Stimulated activated CD8-positive, alpha-beta memory T cell treated with anti-CD3 and anti-CD28 coated beads, Interleukin-12 subunit alpha, Interleukin-12 subunit beta, amount 100 ng/mL, for 24 hours (primary cell): ENCODE data around the gene CDYL2.

Experiments used
- DNase-seq: peaks from one replicate; pipeline ENCODE4 v3.0.0-alpha.2; 2020; ENCODE audit errors: extremely low read depth

Gene CDYL2

DNA sequence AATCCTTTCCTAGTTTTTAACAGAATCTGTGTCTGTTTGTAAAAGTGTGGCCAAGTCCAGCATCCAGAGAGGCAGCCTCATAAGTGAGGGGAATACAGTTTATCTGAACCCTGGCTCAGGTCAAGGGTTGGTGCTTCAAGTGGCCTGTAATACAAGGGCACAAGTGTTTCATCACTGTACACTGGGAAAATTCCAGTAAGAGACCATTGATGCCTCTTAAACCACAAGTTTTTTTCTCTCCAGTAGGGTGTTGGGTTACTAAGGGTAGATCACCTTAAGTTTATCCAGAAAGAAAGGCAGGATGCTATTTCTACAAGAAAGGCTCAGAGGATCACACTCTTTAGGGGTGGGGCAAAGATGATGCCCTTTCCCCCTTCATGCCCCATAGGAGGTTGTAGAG lies 96.7 kb downstream of the CDYL2 start:
- DNase-seq: no peak

DNA sequence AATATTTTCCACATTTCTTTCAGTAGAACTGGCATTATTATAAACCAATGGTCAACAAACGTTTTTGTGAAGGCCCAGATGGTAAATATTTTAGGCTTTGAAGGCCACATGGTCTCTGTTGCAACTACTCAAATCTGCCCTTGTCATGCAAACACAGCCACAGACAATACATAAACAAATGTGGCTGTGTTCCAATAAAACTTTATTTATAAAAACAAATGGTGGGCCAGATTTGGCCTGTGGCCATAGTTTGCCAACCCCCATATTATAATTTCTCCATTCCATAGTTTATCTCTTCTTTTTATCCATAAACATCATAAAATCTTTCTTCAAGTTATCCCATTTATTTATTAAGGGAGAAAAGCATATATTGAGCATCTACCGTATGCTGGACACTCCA lies 98.8 kb downstream of the CDYL2 start:
- DNase-seq: no peak

DNA sequence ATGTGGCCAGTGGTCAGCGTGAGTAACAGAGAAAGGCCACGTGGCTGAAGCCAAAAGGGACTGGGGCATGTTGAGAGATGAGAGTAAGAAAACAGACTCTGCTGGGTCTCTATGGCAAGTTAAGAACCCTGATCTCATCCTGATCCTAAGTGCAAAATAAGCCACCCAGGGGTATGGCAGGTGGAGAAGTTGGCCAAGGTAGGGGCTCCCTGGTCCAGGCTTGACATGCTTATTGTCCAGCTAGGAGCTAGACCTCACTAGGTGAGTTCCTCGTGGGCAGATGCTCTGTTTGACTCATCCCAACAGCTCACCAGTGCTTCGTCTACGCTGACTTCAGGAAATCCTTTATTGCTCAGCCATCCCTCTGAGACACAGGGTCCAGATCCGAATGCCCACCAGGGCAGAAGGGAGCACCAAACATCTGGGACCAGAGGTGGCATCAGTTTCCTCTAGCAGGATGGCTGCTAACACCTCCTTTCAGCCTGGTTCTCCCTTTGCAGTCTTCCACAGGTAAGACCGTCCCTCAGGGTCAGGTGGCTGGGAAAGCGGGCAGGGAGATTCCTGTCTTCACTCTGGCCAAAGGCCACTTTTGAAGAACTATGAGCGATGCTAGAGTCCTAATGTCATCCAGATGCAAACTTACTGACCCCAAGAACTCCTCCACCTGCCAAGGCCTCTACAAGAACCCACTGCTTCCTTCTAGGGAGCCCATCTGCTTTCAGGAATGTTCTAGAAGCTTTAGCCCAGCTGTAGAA lies 99.5 kb downstream of the CDYL2 start:
- DNase-seq: no peak

DNA sequence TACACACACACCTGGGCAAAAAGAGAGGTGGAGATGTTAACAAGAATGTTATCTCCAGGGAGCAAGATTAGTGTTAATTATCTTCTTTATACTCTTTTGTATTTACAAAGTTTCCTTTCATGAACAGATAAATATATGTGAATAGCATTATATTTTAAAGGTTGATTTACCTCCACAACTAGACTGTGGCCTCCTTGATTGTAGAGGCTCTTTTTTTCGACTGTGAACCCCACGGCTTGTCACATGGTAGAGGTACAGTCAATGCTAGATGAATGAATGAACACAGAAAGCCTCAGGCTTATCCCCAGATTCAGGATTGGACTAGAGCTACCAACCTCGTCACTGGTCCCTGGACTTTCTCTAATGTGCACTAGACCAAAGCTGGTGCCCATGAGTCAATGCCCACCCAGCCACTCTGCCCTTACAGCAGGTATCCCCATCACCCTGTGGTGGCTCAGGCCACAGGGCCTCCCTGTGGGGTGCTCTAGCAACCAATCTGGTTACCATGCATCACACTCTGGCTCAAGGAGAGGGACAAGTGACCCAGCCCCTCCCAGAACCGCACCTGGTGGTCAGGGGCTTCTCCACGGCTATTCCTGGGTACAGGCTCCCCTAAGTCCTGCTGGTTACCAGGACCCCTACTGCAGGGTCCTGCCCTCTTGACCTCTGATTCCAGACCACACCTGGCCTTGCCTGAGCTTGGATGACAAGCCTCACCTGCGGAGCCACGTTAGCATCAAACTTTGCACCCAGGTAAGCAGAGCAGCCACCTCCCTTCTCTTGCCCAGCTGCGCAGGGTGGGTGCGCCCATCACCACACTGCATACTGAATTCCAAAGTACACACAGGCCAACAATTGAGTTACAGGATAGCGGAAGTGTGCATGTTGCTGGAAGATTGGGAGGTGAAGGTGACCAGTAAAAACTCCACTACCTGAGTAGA lies 101.0 kb downstream of the CDYL2 start:
- DNase-seq: no peak

DNA sequence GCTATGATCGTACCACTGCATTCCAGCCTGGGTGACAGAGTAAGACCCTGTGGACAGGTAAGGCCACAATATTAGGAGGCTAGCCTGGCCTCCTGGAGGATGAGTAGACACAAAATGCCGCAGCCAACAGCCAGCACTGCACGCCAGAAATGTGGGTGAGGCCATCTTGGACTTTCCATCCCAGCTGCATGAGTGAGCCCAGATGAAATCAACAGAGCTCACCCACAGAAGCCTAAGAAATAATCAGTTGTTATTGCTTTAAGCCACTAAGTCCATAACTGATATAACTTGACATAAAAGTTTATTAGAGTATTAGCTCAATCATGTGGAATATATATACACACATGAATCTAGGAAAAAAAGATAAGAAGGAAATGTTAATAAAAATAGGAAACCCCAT lies 101.7 kb downstream of the CDYL2 start:
- no peak for DNase-seq

DNA sequence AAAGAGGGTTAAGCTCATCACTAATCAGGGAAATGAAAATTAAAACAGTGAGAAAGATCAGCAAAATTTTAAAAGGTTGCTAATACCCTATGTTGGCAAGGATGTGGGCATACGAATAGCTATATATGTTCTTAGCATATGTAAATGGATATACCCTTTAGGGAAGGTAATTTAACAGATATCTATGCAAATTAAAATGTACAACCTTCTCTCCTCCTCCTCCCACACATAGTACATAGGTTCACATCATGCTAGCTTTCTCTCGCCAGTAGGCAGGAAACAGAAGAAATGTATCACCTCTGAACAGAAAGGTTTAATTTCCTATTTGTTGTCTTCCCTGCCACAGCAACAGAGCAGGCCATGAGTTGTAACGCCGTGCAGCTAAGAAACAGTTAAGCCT lies 103.8 kb downstream of the CDYL2 start:
- DNase-seq: no peak

DNA sequence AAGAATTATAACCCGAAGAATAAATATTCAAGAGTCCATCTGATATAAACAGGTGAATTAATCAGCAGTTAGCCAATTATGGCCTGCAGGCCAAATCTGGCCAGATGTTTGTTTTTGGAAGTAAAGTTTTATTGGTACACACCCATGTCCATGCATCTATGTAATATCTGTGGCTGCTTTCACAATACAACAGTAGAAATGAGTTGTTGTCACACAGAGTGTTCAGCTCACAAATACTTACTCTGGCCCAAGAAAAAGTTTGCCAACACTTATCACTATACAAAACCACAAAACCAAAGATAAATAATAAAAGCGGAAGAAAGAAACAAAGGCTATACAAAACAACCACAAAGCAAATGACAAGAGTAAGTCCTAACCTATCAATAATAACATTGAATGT lies 109.4 kb downstream of the CDYL2 start:
- DNase-seq: no peak

DNA sequence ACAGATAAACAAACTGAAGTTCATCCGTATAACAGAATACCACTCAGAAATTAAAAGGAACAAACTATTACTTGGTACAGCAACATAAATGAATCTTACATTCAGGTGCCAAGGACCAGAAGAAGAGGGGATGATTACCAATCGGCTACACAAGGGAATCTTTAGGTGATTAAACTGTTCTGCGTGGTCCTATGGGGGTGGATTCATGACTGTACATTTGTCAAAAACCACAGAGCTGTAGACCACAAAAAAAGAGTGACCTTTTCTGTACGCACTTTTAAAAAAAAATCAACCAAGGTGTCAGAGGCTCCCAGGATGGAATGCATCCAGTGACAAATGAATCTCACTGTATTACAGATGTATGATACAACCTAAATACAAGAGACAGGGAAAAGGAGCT lies 110.8 kb downstream of the CDYL2 start:
- DNase-seq: no peak

DNA sequence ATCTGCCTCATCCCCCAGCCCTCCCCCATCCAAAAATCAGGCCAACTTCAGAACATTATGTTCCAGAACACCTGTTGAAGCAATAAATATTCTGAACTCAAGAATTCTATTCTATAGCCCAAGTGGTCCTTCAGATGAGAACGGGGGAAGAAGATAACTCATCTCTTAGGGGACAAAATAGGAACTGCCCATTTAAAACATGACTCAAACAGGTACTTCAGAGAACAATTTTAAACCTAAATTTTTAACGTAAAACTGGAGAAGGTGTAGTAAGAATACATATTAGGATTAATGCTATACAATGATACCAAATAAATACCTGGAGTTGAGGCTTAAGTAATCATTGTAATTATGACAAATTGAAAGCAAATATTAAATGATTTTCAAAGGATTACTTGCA lies 112.1 kb downstream of the CDYL2 start:
- DNase-seq: no peak

DNA sequence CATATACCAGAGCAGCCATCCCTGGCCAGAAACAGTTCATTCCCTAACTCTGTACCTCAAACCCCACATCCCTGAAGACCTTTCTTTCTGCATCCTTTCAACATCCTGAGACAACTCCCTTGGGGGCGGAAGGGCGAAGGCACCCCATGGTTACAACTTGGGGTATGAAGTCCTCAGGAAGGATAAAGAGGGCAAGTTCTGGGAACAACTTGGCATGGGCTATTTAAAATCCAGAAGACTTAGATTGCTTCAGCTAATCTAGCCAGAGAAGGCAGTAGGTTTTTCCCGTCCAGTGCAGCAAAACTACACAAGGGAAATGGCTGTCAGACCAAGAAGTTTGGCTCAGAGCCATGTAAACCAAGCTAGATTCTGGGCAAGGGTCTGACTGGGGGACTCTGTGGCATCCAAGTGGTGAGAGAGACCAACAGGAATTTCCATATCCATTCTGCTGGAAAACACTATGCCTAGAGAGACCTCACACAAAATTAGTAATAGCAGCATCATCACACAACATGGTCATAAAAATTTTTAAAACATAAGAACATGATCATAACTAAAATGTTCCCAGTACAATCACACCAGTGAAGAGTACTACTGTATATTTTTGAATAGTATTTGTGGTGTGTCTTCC lies 113.2 kb downstream of the CDYL2 start:
- DNase-seq: no peak

DNA sequence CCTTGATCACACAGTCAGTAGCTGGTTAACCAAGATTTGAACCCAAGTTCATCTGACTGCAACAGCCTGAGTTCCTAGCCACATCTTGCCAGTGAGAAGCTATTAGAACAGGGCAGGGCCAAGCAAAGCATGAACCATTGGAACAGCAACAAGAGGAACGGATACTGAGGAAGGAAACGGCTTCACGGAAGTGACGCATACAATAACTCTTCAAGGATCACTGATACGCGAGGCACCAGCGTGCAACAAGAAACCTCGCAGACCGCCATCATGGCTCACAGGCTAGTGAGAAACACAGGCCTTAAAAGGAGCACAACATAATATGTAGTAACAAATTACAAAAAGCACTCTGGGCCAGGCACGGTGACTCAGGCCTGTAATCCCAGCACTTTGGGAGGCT lies 114.9 kb downstream of the CDYL2 start:
- no peak for DNase-seq

DNA sequence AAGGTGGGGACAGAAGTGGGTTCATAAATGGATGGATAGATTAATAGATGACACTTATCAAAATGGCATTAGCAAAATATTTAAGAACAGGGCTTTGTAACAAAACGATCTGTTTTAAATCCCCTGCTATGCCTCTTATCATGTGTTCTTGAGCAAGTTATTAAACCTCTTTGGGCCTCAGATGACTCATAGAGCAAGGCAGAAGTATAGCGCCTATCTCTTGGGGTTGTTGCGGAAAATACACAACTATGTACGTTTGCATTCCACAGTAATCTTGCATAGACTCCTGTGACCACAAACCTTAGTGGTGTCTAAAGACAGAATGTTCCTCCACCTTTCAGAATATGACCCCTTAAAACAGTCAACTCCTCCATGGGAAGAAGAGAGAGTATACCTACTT lies 116.8 kb downstream of the CDYL2 start:
- DNase-seq: no peak

DNA sequence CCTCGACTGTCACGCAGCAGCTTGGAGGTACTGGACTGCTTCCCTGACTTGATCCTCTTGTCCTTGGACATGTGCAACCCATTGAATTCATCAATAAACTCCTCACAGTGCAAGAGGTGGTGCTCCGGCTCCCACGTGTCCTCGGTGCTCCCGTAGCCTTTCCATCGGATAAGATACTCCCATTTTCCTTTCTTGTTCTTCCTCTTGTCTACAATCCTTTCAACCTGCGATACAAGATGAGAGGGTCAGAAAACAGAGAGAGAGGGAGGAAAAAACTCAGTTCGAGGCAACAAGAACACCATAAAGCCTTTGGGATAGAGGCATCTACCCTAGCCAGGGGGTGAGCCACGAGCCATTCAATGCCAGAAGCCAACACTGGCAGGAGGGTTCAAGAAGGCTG lies 119.5 kb downstream of the CDYL2 start:
- DNase-seq: no peak

DNA sequence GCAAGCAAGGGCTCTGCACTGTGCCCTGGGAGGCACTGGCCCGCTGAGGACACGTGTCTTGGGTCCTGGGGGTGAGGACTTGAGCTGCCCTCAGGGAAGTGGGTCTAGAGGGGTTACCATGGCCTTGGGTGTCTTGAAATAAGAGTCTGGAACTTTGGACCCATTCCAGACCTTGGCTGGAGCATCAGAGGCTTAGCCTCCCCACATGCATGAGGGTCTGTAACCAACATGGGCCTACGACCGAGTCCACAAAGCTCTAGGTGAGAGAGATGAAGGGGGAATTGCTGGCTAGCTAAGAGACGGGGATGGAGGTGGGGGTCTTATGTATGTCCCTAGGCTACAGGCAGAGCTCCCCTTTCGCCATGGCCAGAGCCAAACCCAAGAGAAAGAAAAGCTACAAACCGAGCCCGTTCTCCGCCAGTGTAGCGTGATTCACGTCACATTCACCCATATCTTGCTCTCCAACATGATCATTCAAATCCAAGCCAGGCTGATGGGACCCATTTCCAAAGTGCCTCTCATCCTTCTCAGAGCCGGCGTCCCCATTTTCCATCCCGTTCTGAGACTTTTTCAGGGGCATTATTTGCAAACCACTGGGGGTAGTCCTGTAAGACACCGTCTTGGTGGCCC lies 120.1 kb downstream of the CDYL2 start:
- no peak for DNase-seq

DNA sequence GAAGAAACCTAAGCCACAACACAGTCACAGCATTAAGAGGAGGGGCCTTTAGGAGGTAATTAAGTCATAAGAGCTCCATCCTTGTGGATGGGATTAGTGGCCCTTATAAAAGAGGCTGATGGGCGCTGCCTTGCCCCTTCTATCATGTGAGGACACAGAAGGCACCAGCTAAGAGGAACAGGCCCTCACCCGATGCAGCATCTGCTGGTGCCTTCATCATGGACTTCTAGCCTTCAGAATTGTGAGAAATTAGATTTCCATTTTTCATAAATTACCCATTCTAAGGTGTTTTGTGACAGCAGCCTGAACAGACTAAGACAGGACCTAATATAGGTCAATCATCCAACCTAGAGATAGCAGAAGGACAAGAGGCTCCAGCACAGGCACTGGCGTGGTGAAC lies 120.8 kb downstream of the CDYL2 start:
- DNase-seq: no peak

DNA sequence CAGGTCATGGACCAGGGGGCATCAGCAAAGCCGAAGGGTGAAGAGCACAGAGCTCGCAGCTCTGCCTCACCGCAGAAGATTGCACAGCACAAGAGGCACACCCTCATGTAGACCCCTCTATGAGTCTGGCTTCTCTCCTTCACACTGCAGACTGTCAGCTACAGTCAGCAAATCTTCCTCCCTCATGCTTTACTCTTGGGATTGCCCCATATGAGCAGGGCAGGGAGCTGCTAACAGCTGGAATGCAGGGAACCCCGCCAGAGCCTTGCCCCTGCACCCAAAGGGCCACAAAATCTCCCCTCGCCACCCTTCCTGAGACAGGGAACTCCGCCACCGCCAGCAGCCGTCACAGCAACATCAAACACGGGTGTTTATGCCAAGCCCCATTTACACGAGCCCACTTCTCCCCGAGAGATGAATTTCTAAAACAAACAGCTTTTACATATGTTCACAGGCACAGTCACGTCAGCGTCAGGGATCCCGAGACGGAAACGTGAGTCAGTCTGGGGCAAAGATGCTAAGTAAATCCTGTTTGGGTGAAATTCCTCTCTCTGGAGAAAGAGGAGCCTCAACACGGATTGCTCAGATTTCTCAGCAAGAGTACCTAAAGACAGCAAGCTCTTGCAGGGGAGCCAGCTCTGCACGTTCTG lies 121.9 kb downstream of the CDYL2 start:
- no peak for DNase-seq

DNA sequence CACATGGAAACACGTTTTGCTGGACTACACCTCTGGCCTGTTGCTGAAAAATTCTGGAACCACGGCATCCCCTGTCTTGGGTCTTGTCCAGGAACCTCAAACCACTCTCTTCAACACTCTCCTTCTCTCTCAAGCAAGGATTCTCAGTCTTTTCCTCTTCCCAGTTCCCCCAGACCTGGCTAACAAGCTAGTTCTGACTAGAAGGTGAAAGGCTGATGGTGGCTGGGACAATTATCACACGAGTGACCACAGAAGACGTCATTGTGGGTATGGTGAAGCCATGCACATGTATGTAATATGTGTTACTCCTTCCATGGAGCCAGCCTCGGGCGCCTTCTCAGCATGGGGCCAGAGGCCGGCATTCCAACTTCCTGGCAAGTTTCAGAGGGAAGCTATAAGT lies 123.0 kb downstream of the CDYL2 start:
- DNase-seq: no peak

DNA sequence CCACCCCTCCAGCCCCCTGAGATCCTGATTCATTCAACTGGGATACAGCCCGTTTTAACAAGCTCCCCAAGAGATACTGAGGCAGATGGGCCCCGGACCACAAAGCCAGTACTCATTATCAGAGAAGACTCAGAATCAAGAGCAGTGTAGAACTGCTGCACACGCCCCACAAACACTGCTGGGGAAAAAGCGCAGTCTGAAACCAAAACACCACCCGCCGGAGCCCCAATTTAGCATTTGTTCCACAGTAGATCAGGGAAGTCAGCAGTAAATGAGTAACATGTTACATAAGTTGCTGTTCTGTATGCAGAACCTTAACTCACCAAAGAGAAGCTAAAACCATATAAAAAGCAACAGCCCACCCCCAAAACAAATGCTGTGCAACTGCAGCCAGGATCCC lies 123.6 kb downstream of the CDYL2 start:
- DNase-seq: no peak

DNA sequence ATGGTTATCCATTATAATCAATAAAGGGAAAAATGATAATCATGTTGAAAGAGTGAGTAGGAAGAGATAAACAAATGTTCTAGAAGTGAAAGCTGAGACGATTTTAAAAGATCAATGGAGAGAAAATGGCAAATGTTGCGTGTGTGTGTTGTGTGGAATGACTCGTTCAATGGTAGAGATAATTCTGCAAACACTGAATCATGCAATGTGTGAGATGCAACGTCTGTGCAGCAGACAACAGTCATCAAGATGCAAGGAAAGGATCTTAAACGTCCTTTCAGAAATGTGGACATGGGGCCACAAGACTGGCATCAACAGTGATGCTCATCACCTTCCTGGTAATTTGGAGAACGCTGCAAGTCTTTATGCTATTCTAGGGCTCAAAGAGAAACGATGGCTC lies 124.4 kb downstream of the CDYL2 start:
- DNase-seq: no peak

DNA sequence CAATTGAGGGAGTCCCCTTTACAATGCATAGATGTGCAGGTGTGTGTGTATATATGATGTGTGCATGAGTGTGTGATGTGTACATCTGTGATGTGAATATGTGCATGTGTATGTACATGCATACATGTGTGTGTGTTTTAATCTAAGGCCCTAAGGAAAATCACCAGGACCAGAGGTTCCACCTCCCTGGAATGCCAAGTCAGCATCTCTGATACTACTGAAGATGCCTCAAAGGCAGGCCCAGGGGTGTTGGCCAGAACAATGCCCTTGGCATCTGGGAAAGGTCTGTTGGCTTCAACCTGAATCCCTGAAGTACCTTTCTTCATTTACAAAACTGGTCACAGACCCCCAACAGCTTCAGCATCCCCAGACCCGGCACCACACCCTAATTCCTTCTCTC lies 129.5 kb downstream of the CDYL2 start:
- DNase-seq: no peak

DNA sequence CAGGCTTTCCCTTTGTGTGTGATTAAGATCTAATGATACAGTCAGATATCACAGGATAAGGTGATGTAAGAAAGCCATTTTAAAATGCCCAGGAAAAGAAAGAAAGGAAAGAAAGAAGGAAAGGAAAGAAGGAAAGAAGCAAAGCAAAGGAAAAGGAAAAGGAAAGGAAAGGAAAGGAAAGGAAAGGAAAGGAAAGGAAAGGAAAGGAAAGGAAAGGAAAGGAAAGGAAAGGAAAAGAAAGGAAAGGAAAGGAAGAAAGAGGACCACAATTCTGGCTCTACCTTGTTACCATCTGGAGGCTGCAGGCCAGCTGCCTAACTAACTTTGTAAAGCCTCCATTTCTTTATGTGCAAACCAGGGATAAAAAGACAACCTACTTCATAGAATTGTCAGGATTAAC lies 132.0 kb downstream of the CDYL2 start:
- DNase-seq: no peak
